ENCODE measurements around the gene PIBF1.

Gene PIBF1

GRCh38 chr13:72960541-72960940, 178.6 kb downstream of the PIBF1 start:
- DNase-seq (ENCODE audit: low spot score), result peak; percentile 41
- no peak for TF ChIP-seq CTCF (conservative IDR thresholded peaks at IDR 0.05; ENCODE audit: low read depth)
- POLR2A ChIA-PET (ENCODE audit: low non-redundant PET), result no interaction called here

GRCh38 chr13:72963762-72964161, 181.8 kb downstream of the PIBF1 start:
- DNase-seq (ENCODE audit: low spot score), result no peak
- ChIA-PET POLR2A (ENCODE audit: low non-redundant PET) (interaction anchor here (0.6 kb wide), 1 partner anchor 589 kb away, joined by 3 read pairs; no protein-coding TSS in a partner anchor), CTCF (no interaction called here)
- TF ChIP-seq CTCF (conservative IDR thresholded peaks at IDR 0.05; ENCODE audit: low read depth), result no peak
- H3K27ac ChIP-seq, result no peak overlapping the region

More at GRCh38 chr13:72960541-72960940, 178.6 kb downstream of the PIBF1 start:
- CTCF ChIA-PET, result no interaction called here
- H3K27ac ChIP-seq, result no peak overlapping the region

- no peak overlapping the region for H3K27ac ChIP-seq
- POLR2A ChIA-PET (ENCODE audit: low non-redundant PET), result no interaction called here
- CTCF ChIA-PET, result no interaction called here
- DNase-seq (ENCODE audit: low spot score), result no peak
- no peak for TF ChIP-seq CTCF (conservative IDR thresholded peaks at IDR 0.05; ENCODE audit: low read depth)
Observed at GRCh38 chr13:72970301-72970880, 188.5 kb downstream of the PIBF1 start.

- H3K27ac ChIP-seq, result no peak overlapping the region
- peak; percentile 20 for DNase-seq (ENCODE audit: low spot score)
- POLR2A ChIA-PET (ENCODE audit: low non-redundant PET), result no interaction called here
- TF ChIP-seq CTCF (conservative IDR thresholded peaks at IDR 0.05; ENCODE audit: low read depth), result no peak
- CTCF ChIA-PET, result no interaction called here
Observed at GRCh38 chr13:72970956-72971355, 189.0 kb downstream of the PIBF1 start.

GRCh38 chr13:72973234-72973633, 191.3 kb downstream of the PIBF1 start:
- CTCF ChIA-PET, result no interaction called here
- POLR2A ChIA-PET (ENCODE audit: low non-redundant PET), result no interaction called here
- DNase-seq (ENCODE audit: low spot score), result no peak
- TF ChIP-seq CTCF (conservative IDR thresholded peaks at IDR 0.05; ENCODE audit: low read depth), result no peak
- H3K27ac ChIP-seq, result no peak overlapping the region

GRCh38 chr13:72983085-72983768, 201.3 kb downstream of the PIBF1 start:
- DNase-seq (ENCODE audit: low spot score), result no peak
- CTCF ChIA-PET, result interaction anchor here (0.6 to 0.9 kb wide), 3 partner anchors 15 to 134 kb away, joined by 3 to 10 read pairs (median 3); no protein-coding TSS in a partner anchor
- POLR2A ChIA-PET (ENCODE audit: low non-redundant PET), result no interaction called here
- H3K27ac ChIP-seq, result peak overlapping the region; percentile 50
- no peak for TF ChIP-seq CTCF (conservative IDR thresholded peaks at IDR 0.05; ENCODE audit: low read depth)
